NT2/D1 (cell line): ENCODE results near the gene GGTLC1.

Experiments
- DNase-seq: peaks from one replicate; pipeline ENCODE4 v3.0.0-alpha.2; 2011; ENCODE audit warnings: low read depth, low spot score
- H3K27me3 ChIP-seq: 2 replicates; pipeline ENCODE4 v1.6.0; 2011; ENCODE audit warnings: mild to moderate bottlenecking; ENCODE audit not compliant: insufficient read length, insufficient read depth
- H3K36me3 ChIP-seq: 2 replicates; pipeline ENCODE4 v1.6.1; 2011; ENCODE audit warnings: mild to moderate bottlenecking, low read length, mixed read lengths; ENCODE audit not compliant: insufficient read depth, insufficient read length
- H3K4me1 ChIP-seq: 2 replicates; pipeline ENCODE4 v1.5.1; 2011; ENCODE audit not compliant: insufficient read depth, insufficient read length
- H3K4me3 ChIP-seq: 2 replicates; pipeline ENCODE4 v1.5.1; 2011; ENCODE audit warnings: low read depth; ENCODE audit not compliant: insufficient read length
- H3K9ac ChIP-seq: 2 replicates; pipeline ENCODE4 v1.6.0; 2011; ENCODE audit warnings: low read depth; ENCODE audit not compliant: insufficient read length
- H3K9me3 ChIP-seq: 2 replicates; pipeline ENCODE4 v1.5.1; 2011; ENCODE audit warnings: mild to moderate bottlenecking, low read length; ENCODE audit not compliant: insufficient read depth
- SUZ12 ChIP-seq: IDR thresholded peaks from 2 replicates; pipeline ENCODE4 v1.6.1; 2011; ENCODE audit not compliant: insufficient read length, insufficient read depth; ENCODE audit errors: extremely low read depth
- YY1 ChIP-seq: IDR thresholded peaks from 2 replicates; pipeline ENCODE4 v1.6.1; 2011; ENCODE audit not compliant: insufficient read length, insufficient read depth
- ZNF274 ChIP-seq: IDR thresholded peaks from 2 replicates; pipeline ENCODE4 v1.6.1; 2011; ENCODE audit warnings: mild to moderate bottlenecking, low read depth, low read length

Gene GGTLC1

DNA sequence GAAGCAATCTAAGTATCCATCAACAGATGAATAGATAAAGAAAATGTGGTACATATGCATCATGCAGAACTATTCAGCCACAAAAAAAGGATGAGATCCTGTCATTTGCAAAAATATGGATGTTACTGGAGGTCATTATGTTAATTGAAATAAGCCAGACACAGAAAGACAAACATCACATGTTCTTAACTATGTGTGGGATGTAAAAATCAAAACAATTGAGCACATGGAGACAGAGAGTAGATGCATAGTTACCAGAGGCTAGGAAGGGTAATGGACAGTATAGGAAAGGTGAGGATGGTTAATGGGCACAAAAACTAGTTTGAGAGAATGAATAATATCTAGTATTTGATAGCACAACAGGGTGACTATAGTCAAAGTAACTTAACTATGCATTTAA lies 26.3 kb downstream of the GGTLC1 start:
- no peak overlapping the region for H3K9ac ChIP-seq
- H3K36me3 ChIP-seq: no peaks in the 10 kb centered on the region
- peaks cover 56% of the 10 kb centered on the region for H3K9me3 ChIP-seq
- TF ChIP-seq YY1: no peak
- no peak for TF ChIP-seq ZNF274
- TF ChIP-seq SUZ12: no peak
- no peak overlapping the region for H3K4me3 ChIP-seq
- DNase-seq: no peak
- no peaks in the 10 kb centered on the region for H3K27me3 ChIP-seq
- H3K4me1 ChIP-seq: no peaks in the 10 kb centered on the region

DNA sequence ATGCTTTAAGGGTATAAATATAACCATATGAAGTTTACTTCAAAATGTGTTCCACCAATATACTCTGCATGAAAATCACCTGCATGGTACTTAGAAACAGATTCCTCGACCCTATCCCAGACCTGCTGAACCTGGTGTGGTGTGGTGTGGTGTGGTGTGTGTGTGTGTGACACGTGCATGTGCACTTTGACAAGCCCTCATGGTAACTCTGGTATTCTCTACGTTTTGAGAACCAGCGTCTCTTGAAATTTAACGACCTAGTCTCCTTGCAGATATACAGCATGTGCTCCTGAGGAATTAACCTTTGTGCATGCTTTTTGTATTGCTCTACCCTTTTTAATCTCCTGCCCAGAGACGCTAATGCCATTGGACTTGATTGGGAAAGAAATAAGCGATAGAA lies 29.5 kb downstream of the GGTLC1 start:
- TF ChIP-seq SUZ12 (no peak), YY1 (no peak)
- no peak overlapping the region for H3K4me3 ChIP-seq
- H3K4me1 ChIP-seq: peaks cover 5% of the 10 kb centered on the region
- no peaks in the 10 kb centered on the region for H3K27me3 ChIP-seq
- no peak for DNase-seq
- peaks cover 34% of the 10 kb centered on the region for H3K9me3 ChIP-seq
- H3K9ac ChIP-seq: no peak overlapping the region
- no peaks in the 10 kb centered on the region for H3K36me3 ChIP-seq

DNA sequence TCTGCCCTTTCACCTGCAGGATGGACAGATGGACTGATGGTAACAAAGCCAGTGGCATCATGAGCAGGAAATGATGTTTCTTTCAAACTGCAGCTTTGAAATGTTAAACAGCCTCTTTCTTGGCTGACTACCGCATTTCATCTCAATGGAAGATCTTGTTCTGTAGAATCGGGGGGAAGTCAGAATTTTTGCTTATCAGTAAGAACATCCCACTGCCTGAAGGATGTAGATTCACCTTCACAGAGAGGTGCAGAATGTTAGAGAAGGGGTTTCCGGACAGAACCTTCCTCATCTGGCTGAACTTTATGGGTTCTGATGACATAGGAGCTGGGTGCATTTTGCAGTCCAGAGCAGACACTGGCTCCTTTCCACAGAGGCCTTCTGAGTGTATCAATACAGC lies 32.7 kb downstream of the GGTLC1 start:
- Histone ChIP-seq H3K4me1 (peaks cover 5% of the 10 kb centered on the region), H3K27me3 (no peaks in the 10 kb centered on the region), H3K4me3 (no peak overlapping the region), H3K9me3 (peaks cover 7% of the 10 kb centered on the region), H3K36me3 (no peaks in the 10 kb centered on the region), H3K9ac (no peak overlapping the region)
- peak; percentile 11 for DNase-seq
- TF ChIP-seq ZNF274 (no peak), SUZ12 (no peak), YY1 (no peak)

DNA sequence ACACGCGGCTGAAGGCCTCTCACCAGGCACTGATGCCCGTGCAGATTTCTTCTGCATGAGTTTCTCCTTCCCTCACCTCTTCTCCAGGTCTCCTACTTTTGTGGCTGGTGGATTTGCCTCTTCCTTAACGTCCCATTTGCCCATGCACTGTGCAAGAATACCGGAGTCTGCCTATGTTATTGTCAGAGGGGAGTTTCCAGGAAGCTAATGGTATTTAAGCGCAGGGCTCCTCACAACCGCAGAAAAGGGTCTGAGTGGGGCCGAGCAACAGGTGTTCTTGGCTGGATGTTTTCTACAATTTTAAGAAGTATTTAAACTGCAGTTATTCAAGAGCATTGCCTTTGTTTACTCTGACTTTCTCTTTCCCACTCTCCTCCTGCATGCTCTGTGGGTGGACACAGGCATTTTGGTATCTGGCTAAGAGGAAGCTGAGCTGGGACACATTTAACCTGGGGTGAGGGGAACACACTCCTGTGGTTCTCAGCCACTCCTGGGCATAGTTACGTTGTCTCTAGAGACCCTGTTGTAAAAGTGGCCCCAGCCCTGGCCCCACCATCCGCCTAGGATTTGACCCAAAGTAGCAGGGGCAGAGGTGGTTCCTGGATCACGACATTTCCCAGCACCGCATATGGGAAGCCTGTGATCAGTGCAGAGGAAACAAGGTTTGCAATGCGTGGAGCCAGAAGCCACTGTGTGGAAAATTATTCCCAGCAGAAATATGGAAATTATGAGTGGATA lies 34.4 kb downstream of the GGTLC1 start:
- no peak overlapping the region for H3K4me3 ChIP-seq
- peaks cover 5% of the 10 kb centered on the region for H3K4me1 ChIP-seq
- H3K27me3 ChIP-seq: no peaks in the 10 kb centered on the region
- H3K9me3 ChIP-seq: no peaks in the 10 kb centered on the region
- DNase-seq: no peak
- no peak for TF ChIP-seq SUZ12
- TF ChIP-seq ZNF274: no peak
- TF ChIP-seq YY1: no peak
- H3K9ac ChIP-seq: no peak overlapping the region
- no peaks in the 10 kb centered on the region for H3K36me3 ChIP-seq

DNA sequence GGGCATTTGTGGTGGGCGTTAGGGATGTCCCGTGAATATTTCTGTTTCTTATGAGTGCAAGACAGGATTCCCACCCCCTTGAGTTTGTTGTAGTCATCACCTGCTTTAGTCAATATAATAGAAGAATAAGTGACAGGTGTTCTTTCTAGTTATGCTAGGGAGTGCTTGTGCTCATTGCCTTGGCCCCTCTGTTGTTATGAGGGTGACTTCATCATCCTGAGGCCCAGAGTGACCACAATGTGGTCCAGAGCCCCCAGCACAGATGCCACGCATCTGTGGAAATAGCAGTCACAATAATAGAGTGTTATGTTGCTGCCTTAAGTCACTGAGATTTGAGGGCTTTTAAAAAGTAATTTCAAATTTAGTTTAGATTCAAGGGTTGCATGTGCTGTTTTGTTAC lies 42.4 kb downstream of the GGTLC1 start:
- Histone ChIP-seq H3K4me3 (no peak overlapping the region), H3K36me3 (no peaks in the 10 kb centered on the region), H3K9ac (no peak overlapping the region), H3K9me3 (no peaks in the 10 kb centered on the region), H3K4me1 (no peaks in the 10 kb centered on the region), H3K27me3 (no peaks in the 10 kb centered on the region)
- TF ChIP-seq SUZ12: no peak
- no peak for TF ChIP-seq ZNF274
- TF ChIP-seq YY1: no peak
- no peak for DNase-seq

DNA sequence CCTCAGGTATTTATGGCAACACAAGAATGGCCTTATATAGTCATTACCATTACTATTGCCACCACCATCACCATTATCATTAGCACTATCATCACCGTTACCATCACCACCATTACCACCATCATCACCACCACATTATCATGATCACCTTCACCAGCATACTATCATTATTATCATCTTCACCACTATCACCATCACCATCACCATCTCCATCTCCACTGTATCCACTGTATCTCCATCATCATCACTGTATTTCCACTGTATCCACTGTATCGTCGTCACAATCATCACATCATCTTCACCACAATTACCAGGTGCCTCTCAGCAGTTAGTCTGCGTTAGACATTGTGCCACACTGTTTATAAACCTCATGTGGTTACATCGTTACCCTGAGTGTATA lies 45.3 kb downstream of the GGTLC1 start:
- H3K4me1 ChIP-seq: no peaks in the 10 kb centered on the region
- no peaks in the 10 kb centered on the region for H3K27me3 ChIP-seq
- no peaks in the 10 kb centered on the region for H3K36me3 ChIP-seq
- DNase-seq: no peak
- H3K9me3 ChIP-seq: peaks cover 8% of the 10 kb centered on the region; the same call in 1 of the 2 replicates
- TF ChIP-seq YY1 (no peak), ZNF274 (no peak), SUZ12 (no peak)
- no peak overlapping the region for H3K9ac ChIP-seq
- H3K4me3 ChIP-seq: no peak overlapping the region

DNA sequence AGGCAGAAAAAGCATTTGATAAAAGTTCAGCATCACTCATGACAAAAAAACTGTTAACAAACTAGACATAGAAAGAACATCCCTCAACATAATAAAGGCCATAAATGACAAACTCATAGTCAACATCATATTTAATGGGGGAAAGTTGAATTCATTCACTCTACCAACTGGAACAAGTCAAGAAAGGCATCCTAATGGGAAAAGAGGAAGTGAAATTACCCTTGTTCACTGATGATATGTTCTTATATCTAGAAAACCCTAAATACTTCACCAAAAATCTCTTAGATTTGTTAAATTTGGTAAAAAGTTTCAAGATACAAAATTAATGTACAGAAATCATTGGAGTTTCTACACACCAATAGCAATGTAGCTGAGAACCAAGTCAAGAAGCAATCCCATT lies 48.9 kb downstream of the GGTLC1 start:
- H3K4me1 ChIP-seq: no peaks in the 10 kb centered on the region
- no peak overlapping the region for H3K9ac ChIP-seq
- no peak for DNase-seq
- no peak overlapping the region for H3K4me3 ChIP-seq
- H3K27me3 ChIP-seq: no peaks in the 10 kb centered on the region
- peaks cover 11% of the 10 kb centered on the region; the same call in 1 of the 2 replicates for H3K9me3 ChIP-seq
- TF ChIP-seq SUZ12 (no peak), ZNF274 (no peak), YY1 (no peak)
- no peaks in the 10 kb centered on the region for H3K36me3 ChIP-seq

DNA sequence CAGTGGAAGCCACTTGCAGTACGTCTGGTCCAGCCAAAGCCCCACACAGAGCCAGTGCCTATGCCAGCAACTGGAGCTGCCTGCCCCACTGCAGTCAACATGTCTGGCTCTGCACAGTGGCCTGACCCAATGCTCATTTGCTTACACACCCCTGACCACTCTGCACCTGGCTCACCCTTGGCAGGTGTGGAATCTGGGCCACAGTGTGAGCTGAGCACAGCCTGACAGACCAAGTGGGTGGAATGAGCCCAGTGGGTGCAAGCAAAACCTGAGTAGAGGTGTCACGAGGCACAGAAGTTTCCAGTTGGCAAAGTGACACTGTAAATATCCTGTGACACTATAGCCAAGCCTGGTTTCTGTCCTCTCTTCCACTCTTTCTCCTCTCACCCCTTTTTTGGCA lies 49.5 kb downstream of the GGTLC1 start:
- H3K36me3 ChIP-seq: no peaks in the 10 kb centered on the region
- no peak overlapping the region for H3K4me3 ChIP-seq
- DNase-seq: no peak
- no peak overlapping the region for H3K9ac ChIP-seq
- no peaks in the 10 kb centered on the region for H3K4me1 ChIP-seq
- TF ChIP-seq SUZ12 (no peak), ZNF274 (no peak), YY1 (no peak)
- no peaks in the 10 kb centered on the region for H3K27me3 ChIP-seq
- H3K9me3 ChIP-seq: peaks cover 11% of the 10 kb centered on the region; the same call in 1 of the 2 replicates
